Measurements from ENCODE around the gene RAF1. TPM values are rescaled to one million over a fixed set of nuclear protein-coding genes. Genes with fewer than 3 reads are reported as not detected.

The RAF1 gene
- total and polyA plus RNA-seq, 9 of the 15 experiments (the other 6 are each of a cell fraction or from before 2014, with no cell fraction given) = 28.0 to 183 (median 85.6) TPM

DNA sequence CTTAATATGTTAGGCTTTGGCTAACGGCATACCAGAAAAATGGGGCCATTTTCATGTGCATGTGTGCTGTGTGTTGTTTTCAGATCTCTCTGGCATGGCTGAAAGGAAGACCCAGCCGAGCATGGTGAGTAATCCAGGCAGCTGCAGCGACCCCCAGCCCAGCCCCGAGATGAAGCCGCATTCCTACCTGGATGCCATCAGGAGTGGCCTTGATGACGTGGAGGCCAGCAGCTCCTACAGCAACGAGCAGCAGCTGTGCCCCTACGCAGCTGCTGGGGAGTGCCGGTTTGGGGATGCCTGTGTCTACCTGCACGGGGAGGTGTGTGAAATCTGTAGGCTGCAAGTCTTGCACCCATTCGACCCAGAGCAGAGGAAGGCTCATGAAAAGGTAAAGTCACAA is 91.9 kb downstream of the RAF1 start:
- no peaks in the 10 kb centered on the region for H3K27me3 ChIP-seq (ENCODE audit: control insufficient read depth in 2 of 2, insufficient read depth in 2 of 2, low read length in 2 of 2)
- no peak for DNase-seq (ENCODE audit: extremely low read depth in 1 of 4, low spot score in 3 of 4)
- H3K79me2 ChIP-seq (ENCODE audit: control insufficient read depth, insufficient read depth, low read length) = peaks cover 18% of the 10 kb centered on the region
- H3K27ac ChIP-seq (ENCODE audit: extremely low read depth, low read depth, low read length) = no peak overlapping the region
- CTCF ChIA-PET (ENCODE audit: low intra/inter-chr PET ratio) = no interaction called here
- peak overlapping the region in 1 of 2 experiments; percentile 47; a peak in 1 of 4 replicates for H3K9ac ChIP-seq (ENCODE audit: insufficient read depth in 1 of 2, low read depth in 2 of 2, low read length in 2 of 2)
- no TSS peak for BruUV-seq (replicated peaks)
- no peaks in the 10 kb centered on the region for H3K4me1 ChIP-seq (replicated peaks in 1 of 2; ENCODE audit: control insufficient read depth in 2 of 2, insufficient read depth in 2 of 2, low read length in 2 of 2)
- intact Hi-C loops (cut with micrococcal nuclease) = no loop called here
- H3K9me3 ChIP-seq (replicated peaks; ENCODE audit: control insufficient read depth, insufficient read depth, low read depth, low read length) = no peaks in the 10 kb centered on the region
- TF ChIP-seq U2AF2 (optimal IDR thresholded peaks at IDR 0.05; ENCODE audit: low read depth, low read length) (no peak), TAF9B (IDR thresholded peaks at IDR 0.05; ENCODE audit: partially characterized antibody) (no peak), TCF15 (CRISPR knock-in tag; IDR thresholded peaks at IDR 0.05) (no peak), ZNF12 (CRISPR knock-in tag; IDR thresholded peaks at IDR 0.05) (no peak), BCLAF1 (IDR thresholded peaks at IDR 0.05; ENCODE audit: borderline replicate concordance in 1 of 2, control insufficient read depth in 1 of 2, low read depth in 2 of 2, low read length in 1 of 2) (no peak), LARP7 (IDR thresholded peaks at IDR 0.05) (no peak), SP2 (IDR thresholded peaks at IDR 0.05; ENCODE audit: extremely low read depth, low read depth, low read length, poor library complexity, severe bottlenecking) (no peak), KDM2B (CRISPR knock-in tag; IDR thresholded peaks at IDR 0.05) (no peak), MLLT1 (IDR thresholded peaks at IDR 0.05) (no peak)
- no peak overlapping the region for H3K4me2 ChIP-seq (ENCODE audit: insufficient read depth, low read length)
- no peak overlapping the region for H3K4me3 ChIP-seq
- in situ Hi-C loops (cut with MboI) = no loop called here
- POLR2A ChIA-PET = interaction anchor here (1.1 to 4.0 kb wide), 3 partner anchors 9 to 15 kb away, joined by 4 to 23 read pairs (median 5); partner anchors contain the start of gene MKRN2
- no peak for FAIRE-seq
- peaks cover 84% of the 10 kb centered on the region for H3K36me3 ChIP-seq (ENCODE audit: control insufficient read depth, insufficient read depth, low read length)
- H3K9me1 ChIP-seq (ENCODE audit: control insufficient read depth, insufficient read depth, low read length) = no peaks in the 10 kb centered on the region
- 90% methylated on average over 11 of the region's 11 CpGs for WGBS (ENCODE audit: insufficient coverage, low coverage, missing lambda C conversion rate)
- ATAC-seq = no peak
- H2AFZ ChIP-seq (ENCODE audit: low read depth, low read length) = no peak overlapping the region
- no peaks in the 10 kb centered on the region for H4K20me1 ChIP-seq (replicated peaks; ENCODE audit: control insufficient read depth, insufficient read depth, low read length)

Measured in K562 (cell line).